A673 (cell line): ENCODE measurements around the gene DDN. TPM values are rescaled to one million over a fixed set of nuclear protein-coding genes. Genes with fewer than 3 reads are reported as not detected.

Source experiments
- BruUV-seq: library from RNA; stranded (reverse); fragments of 400-500 nt; replicated peaks from 2 replicates; lab custom pipeline; 2021; lab: Mats Ljungman, UMichigan
- CTCF ChIA-PET: fragments of 300-600 bp; sonication (Branson Sonifier 250); formaldehyde crosslinking; loops from one replicate; lab custom pipeline; 2022; ENCODE audit warnings: antibody characterized with exemption; lab: Charles Lee
- POLR2A ChIA-PET: fragments of 300-600 bp; sonication (Branson Sonifier 250); formaldehyde crosslinking; loops from one replicate; lab custom pipeline; 2022; ENCODE audit warnings: antibody characterized with exemption; ENCODE audit not compliant: low non-redundant PET; lab: Charles Lee
- DNase-seq: peaks from one replicate; pipeline ENCODE4 v3.0.0-alpha.2; 2015; ENCODE audit warnings: low spot score
- H3K27ac ChIP-seq: fragments of 200-600 bp; sonication (generic); 2 replicates; pipeline ENCODE4 v1.5.1; 2016; ENCODE audit warnings: mixed run types, low read depth, mild to moderate bottlenecking, mixed read lengths, antibody characterized with exemption, low read length; ENCODE audit not compliant: poor library complexity, severe bottlenecking
- H3K27me3 ChIP-seq: fragments of 200-600 bp; sonication (generic); replicated peaks from 2 replicates; pipeline ENCODE4 v1.6.1; 2017; ENCODE audit warnings: mixed run types, low read depth, mild to moderate bottlenecking, mixed read lengths, antibody characterized with exemption, low read length; ENCODE audit not compliant: insufficient read depth, poor library complexity
- H3K36me3 ChIP-seq: fragments of 200-600 bp; sonication (generic); 2 replicates; pipeline ENCODE4 v1.6.1; 2016; ENCODE audit warnings: mixed run types, mild to moderate bottlenecking, mixed read lengths, antibody characterized with exemption, low read length; ENCODE audit not compliant: insufficient read depth, poor library complexity, severe bottlenecking
- H3K4me1 ChIP-seq: fragments of 200-600 bp; sonication (generic); 2 replicates; pipeline ENCODE4 v1.6.1; 2017; ENCODE audit warnings: mixed run types, mild to moderate bottlenecking, mixed read lengths, antibody characterized with exemption, low read length; ENCODE audit not compliant: insufficient read depth, poor library complexity, severe bottlenecking
- H3K4me3 ChIP-seq: fragments of 200-600 bp; sonication (generic); 2 replicates; pipeline ENCODE4 v1.5.1; 2016; ENCODE audit warnings: low read depth, mixed run types, mild to moderate bottlenecking, mixed read lengths, low read length; ENCODE audit not compliant: poor library complexity, severe bottlenecking
- H3K9me3 ChIP-seq: fragments of 200-600 bp; sonication (generic); 2 replicates; pipeline ENCODE4 v1.6.1; 2016; ENCODE audit warnings: mixed run types, low read depth, mild to moderate bottlenecking, mixed read lengths, antibody characterized with exemption, low read length; ENCODE audit not compliant: poor library complexity, severe bottlenecking
- EZH2 ChIP-seq: fragments of 200-600 bp; sonication (generic); IDR thresholded peaks from 2 replicates; pipeline ENCODE4 v1.6.1; 2017; ENCODE audit warnings: borderline replicate concordance, low read depth, mild to moderate bottlenecking, mixed read lengths, antibody characterized with exemption, low read length; ENCODE audit not compliant: poor library complexity, severe bottlenecking
- intact Hi-C: fragments of 100-400 bp; cut with micrococcal nuclease; formaldehyde crosslinking; loops from one replicate; pipeline ENCODE4 v1.10.0; 2022; ENCODE audit not compliant: unreplicated experiment
- total RNA-seq: library from RNA; stranded (reverse); gene quantifications from 2 replicates; pipeline ENCODE4 v1.2.3, GENCODE V29; 2021
- TF ChIP-seq, protein P1 (sequence below): fragments of 300-800, 200-600 bp; sonication (generic); conservative IDR thresholded peaks from 2 replicates; pipeline ENCODE4 v1.5.1; 2017; ENCODE audit warnings: low read depth, mild to moderate bottlenecking, antibody characterized with exemption, low read length, moderate library complexity, mixed read lengths

DDN gene
- total RNA-seq, 1 experiment from 2014 or later = 2.7 TPM

GRCh38 chr12:48946205-48946604 lies 53.0 kb downstream of the DDN start:
- no TSS peak for BruUV-seq
- Histone ChIP-seq H3K9me3 (no peaks in the 10 kb centered on the region), H3K27me3 (no peaks in the 10 kb centered on the region), H3K36me3 (peaks cover 4% of the 10 kb centered on the region), H3K27ac (no peak overlapping the region), H3K4me1 (no peaks in the 10 kb centered on the region), H3K4me3 (no peak overlapping the region)
- intact Hi-C loops = no loop called here
- ChIA-PET CTCF (no interaction called here), POLR2A (no interaction called here)
- DNase-seq = no peak
- TF ChIP-seq EZH2 = no peak
- TF ChIP-seq, protein P1, sequence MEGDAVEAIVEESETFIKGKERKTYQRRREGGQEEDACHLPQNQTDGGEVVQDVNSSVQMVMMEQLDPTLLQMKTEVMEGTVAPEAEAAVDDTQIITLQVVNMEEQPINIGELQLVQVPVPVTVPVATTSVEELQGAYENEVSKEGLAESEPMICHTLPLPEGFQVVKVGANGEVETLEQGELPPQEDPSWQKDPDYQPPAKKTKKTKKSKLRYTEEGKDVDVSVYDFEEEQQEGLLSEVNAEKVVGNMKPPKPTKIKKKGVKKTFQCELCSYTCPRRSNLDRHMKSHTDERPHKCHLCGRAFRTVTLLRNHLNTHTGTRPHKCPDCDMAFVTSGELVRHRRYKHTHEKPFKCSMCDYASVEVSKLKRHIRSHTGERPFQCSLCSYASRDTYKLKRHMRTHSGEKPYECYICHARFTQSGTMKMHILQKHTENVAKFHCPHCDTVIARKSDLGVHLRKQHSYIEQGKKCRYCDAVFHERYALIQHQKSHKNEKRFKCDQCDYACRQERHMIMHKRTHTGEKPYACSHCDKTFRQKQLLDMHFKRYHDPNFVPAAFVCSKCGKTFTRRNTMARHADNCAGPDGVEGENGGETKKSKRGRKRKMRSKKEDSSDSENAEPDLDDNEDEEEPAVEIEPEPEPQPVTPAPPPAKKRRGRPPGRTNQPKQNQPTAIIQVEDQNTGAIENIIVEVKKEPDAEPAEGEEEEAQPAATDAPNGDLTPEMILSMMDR = no peak

Other genes starting within 250 kb of the DDN start
- gene ADCY6, start 210.3 kb downstream of the DDN start, total RNA-seq = 6.8 and 12.8 TPM in 2 replicates
- 23.8 and 32.4 TPM in 2 replicates for gene CACNB3, start 180.9 kb downstream of the DDN start, total RNA-seq
- gene DDX23, start 147.2 kb downstream of the DDN start, total RNA-seq = 111 and 135 TPM in 2 replicates
- 2.0 and 2.7 TPM in 2 replicates for gene RND1, start 133.5 kb downstream of the DDN start, total RNA-seq
- gene FKBP11, start 73.9 kb downstream of the DDN start, total RNA-seq = 31.8 and 32.5 TPM in 2 replicates
- 183 and 196 TPM in 2 replicates for gene ARF3, start 41.9 kb downstream of the DDN start, total RNA-seq
- 0.17 and 0.50 TPM in 2 replicates for gene WNT10B, start 27.6 kb downstream of the DDN start, total RNA-seq
- gene WNT1, start 21.1 kb downstream of the DDN start, total RNA-seq = not detected in 2 replicates
- gene PRKAG1, start 19.4 kb upstream of the DDN start, total RNA-seq = 50.7 and 59.6 TPM in 2 replicates
- 121 and 138 TPM in 2 replicates for gene KMT2D, start 61.4 kb upstream of the DDN start, total RNA-seq
- 1.3 and 1.6 TPM in 2 replicates for gene RHEBL1, start 70.6 kb upstream of the DDN start, total RNA-seq
- gene DHH, start 95.4 kb upstream of the DDN start, total RNA-seq = 0.22 and 0.39 TPM in 2 replicates
- gene LMBR1L, start 111.5 kb upstream of the DDN start, total RNA-seq = 47.2 and 55.7 TPM in 2 replicates
- 3,473 and 3,645 TPM in 2 replicates for gene TUBA1B, start 132.0 kb upstream of the DDN start, total RNA-seq
- gene TUBA1A, start 189.7 kb upstream of the DDN start, total RNA-seq = 421 and 504 TPM in 2 replicates